GM11168 (cell line): ENCODE measurements around the gene GUCY1A2.
"Not testable (repeated sequence)": the region's sequence is repeated elsewhere in the genome, so short reads cannot be mapped to it uniquely, and the experiment has no call there.

Experiments used
- in situ Hi-C: fragments of 300-500 bp; cut with MboI; formaldehyde crosslinking; loops from one replicate; pipeline ENCODE4 v1.12.0; 2022; ENCODE audit warnings: low sequenced_read_pairs; ENCODE audit not compliant: unreplicated experiment

The GUCY1A2 gene

GRCh38 chr11:106958517-106959248, 59.6 kb downstream of the GUCY1A2 start:
- in situ Hi-C loops, result no loop called here

GRCh38 chr11:106957030-106957482, 61.2 kb downstream of the GUCY1A2 start:
- in situ Hi-C loops, result no loop called here

- in situ Hi-C loops, result no loop called here
These were observed 68.2 kb downstream of the GUCY1A2 start for GRCh38 chr11:106950067-106950491.

- in situ Hi-C loops, result no loop called here
These were observed 75.2 kb downstream of the GUCY1A2 start for GRCh38 chr11:106943089-106943488.

GRCh38 chr11:106939157-106939556, 79.1 kb downstream of the GUCY1A2 start:
- in situ Hi-C loops, result no loop called here

GRCh38 chr11:106937111-106937510, 81.2 kb downstream of the GUCY1A2 start:
- in situ Hi-C loops, result no loop called here

GRCh38 chr11:106925245-106925644, 93.0 kb downstream of the GUCY1A2 start:
- in situ Hi-C loops, result no loop called here

- in situ Hi-C loops, result no loop called here
These were observed 97.3 kb downstream of the GUCY1A2 start for GRCh38 chr11:106920899-106921509.

- in situ Hi-C loops, result no loop called here
These were observed 100.3 kb downstream of the GUCY1A2 start for GRCh38 chr11:106917973-106918372.

- in situ Hi-C loops, result no loop called here
These were observed 103.9 kb downstream of the GUCY1A2 start for GRCh38 chr11:106914409-106914808.

- in situ Hi-C loops, result no loop called here
These were observed 105.1 kb downstream of the GUCY1A2 start for GRCh38 chr11:106913141-106913540.

GRCh38 chr11:106904826-106905225, 113.5 kb downstream of the GUCY1A2 start:
- in situ Hi-C loops, result no loop called here

- in situ Hi-C loops, result no loop called here
These were observed 128.6 kb downstream of the GUCY1A2 start for GRCh38 chr11:106889718-106890117.

GRCh38 chr11:106888386-106888785, 129.9 kb downstream of the GUCY1A2 start:
- in situ Hi-C loops, result no loop called here

GRCh38 chr11:106883693-106884092, 134.6 kb downstream of the GUCY1A2 start:
- in situ Hi-C loops, result not testable (repeated sequence)

- in situ Hi-C loops, result no loop called here
These were observed 138.3 kb downstream of the GUCY1A2 start for GRCh38 chr11:106879832-106880546.

- in situ Hi-C loops, result no loop called here
These were observed 139.2 kb downstream of the GUCY1A2 start for GRCh38 chr11:106879029-106879428.

- in situ Hi-C loops, result no loop called here
These were observed 143.3 kb downstream of the GUCY1A2 start for GRCh38 chr11:106875013-106875412.

- in situ Hi-C loops, result no loop called here
These were observed 146.0 kb downstream of the GUCY1A2 start for GRCh38 chr11:106872246-106872645.

GRCh38 chr11:106858200-106858599, 160.1 kb downstream of the GUCY1A2 start:
- in situ Hi-C loops, result no loop called here

- in situ Hi-C loops, result no loop called here
These were observed 161.7 kb downstream of the GUCY1A2 start for GRCh38 chr11:106856566-106856965.
